Body of pancreas (tissue), 4 donors: ENCODE results near the gene CPNE5. TPM values are rescaled to one million over a fixed set of nuclear protein-coding genes. Genes with fewer than 3 reads are reported as not detected.
"Not testable (repeated sequence)": the region's sequence is repeated elsewhere in the genome, so short reads cannot be mapped to it uniquely, and the experiment has no call there.

Source experiments
- ATAC-seq: fragments of 150-250 bp; one replicate; pipeline ENCODE4 v1.9.1; 2016
- DNase-seq, 4 donors: peaks; one replicate each; pipeline ENCODE4 v3.0.0-alpha.2; 2019
- H3K27ac ChIP-seq, 4 donors: fragments of 200-600 bp; sonication (generic); 1 replicate in 3 of 4; 2 replicates in 1 of 4; pipeline versions ENCODE4 v1.5.1 to v1.6.1; 2016 to 2019; ENCODE audit warnings: mild to moderate bottlenecking in 1 of 4, mixed read lengths in 1 of 4, moderate library complexity in 1 of 4
- H3K27me3 ChIP-seq, 2 donors: fragments of 200-600 bp; sonication (generic); one replicate each; pipeline ENCODE4 v1.6.0; 2016; ENCODE audit warnings: mild to moderate bottlenecking in 1 of 2
- H3K36me3 ChIP-seq, 2 donors: fragments of 200-600 bp; sonication (generic); replicated peaks in 1 of 2; 2 replicates each; pipeline ENCODE4 v1.5.1; 2016; ENCODE audit warnings: low read depth in 2 of 2; ENCODE audit not compliant: insufficient read depth in 1 of 2
- H3K4me1 ChIP-seq: fragments of 200-600 bp; sonication (generic); one replicate; pipeline ENCODE4 v1.6.0; 2016
- H3K4me3 ChIP-seq, 2 donors: fragments of 200-600 bp; sonication (generic); 1 replicate in 1 of 2; 2 replicates in 1 of 2; pipeline ENCODE4 v1.5.1; 2016 to 2019
- H3K9me3 ChIP-seq, 3 donors: fragments of 200-600 bp; sonication (generic); 1 replicate in 2 of 3; 2 replicates in 1 of 3; pipeline ENCODE4 v1.5.1; 2016
- POLR2A ChIP-seq, 3 donors: fragments of 450-650 bp; IDR thresholded peaks; one replicate each; pipeline ENCODE4 v1.6.1; 2016; ENCODE audit warnings: antibody characterized with exemption in 3 of 3, mild to moderate bottlenecking in 2 of 3
- WGBS, 2 donors: methylation state at CpG; one replicate each; pipeline ENCODE4 v1.1.5; 2017; 5-methylcytosine and 5-hydroxymethylcytosine counted together
- intact Hi-C: fragments of 100-400 bp; cut with DNase I; formaldehyde crosslinking; loops from one replicate; pipeline ENCODE4 v1.15.1; 2023
- total RNA-seq, 2 donors: library from RNA; depleted of rRNA; stranded (reverse); fragments of >200 nt; gene quantifications; one replicate each; pipeline ENCODE4 v1.1.0, GENCODE V29; 2016
- TF ChIP-seq, protein P1 (sequence below), 7 experiments: fragments of 450-650 bp in 4 of 7; fragments of 200-600 bp in 3 of 7; sonication (generic) in 3 of 7; IDR thresholded peaks; one replicate each; pipeline ENCODE4 v1.5.1; 2016 to 2019; ENCODE audit warnings: antibody characterized with exemption in 7 of 7

The CPNE5 gene
- total RNA-seq, 2 donors from 2014 or later, result 0.78 TPM; not detected in 1

DNA sequence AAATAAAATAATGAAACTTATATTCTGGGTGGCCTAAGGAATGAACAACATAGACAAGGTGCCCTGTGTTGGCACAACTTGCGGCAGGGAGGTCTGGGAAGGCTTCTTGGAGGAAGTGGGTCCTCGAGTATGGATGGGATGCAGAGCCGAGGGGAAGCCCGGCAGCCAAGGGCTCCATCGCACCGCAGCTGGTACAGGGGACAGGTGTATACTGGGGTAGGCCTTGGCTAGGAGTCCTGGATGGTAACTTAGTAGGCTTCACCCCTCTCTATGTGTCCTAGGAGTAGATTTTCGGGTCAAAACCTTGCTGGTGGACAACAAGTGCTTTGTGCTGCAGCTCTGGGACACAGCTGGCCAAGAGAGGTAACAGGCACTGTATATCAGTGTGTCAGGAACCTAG lies 113.7 kb downstream of the CPNE5 start:
- no peaks in the 10 kb centered on the region for H3K27me3 ChIP-seq
- no peak for TF ChIP-seq POLR2A (IDR thresholded peaks at IDR 0.05)
- TF ChIP-seq, protein P1, sequence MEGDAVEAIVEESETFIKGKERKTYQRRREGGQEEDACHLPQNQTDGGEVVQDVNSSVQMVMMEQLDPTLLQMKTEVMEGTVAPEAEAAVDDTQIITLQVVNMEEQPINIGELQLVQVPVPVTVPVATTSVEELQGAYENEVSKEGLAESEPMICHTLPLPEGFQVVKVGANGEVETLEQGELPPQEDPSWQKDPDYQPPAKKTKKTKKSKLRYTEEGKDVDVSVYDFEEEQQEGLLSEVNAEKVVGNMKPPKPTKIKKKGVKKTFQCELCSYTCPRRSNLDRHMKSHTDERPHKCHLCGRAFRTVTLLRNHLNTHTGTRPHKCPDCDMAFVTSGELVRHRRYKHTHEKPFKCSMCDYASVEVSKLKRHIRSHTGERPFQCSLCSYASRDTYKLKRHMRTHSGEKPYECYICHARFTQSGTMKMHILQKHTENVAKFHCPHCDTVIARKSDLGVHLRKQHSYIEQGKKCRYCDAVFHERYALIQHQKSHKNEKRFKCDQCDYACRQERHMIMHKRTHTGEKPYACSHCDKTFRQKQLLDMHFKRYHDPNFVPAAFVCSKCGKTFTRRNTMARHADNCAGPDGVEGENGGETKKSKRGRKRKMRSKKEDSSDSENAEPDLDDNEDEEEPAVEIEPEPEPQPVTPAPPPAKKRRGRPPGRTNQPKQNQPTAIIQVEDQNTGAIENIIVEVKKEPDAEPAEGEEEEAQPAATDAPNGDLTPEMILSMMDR (IDR thresholded peaks at IDR 0.05), result no peak
- DNase-seq, result no peak
- no peak for ATAC-seq
- no peak overlapping the region for H3K27ac ChIP-seq
- H3K9me3 ChIP-seq, result no peaks in the 10 kb centered on the region
- no peaks in the 10 kb centered on the region for H3K4me1 ChIP-seq
- no peak overlapping the region for H3K4me3 ChIP-seq
- 83 to 84% methylated on average over 7 of the region's 7 CpGs for WGBS, 2 donors
- H3K36me3 ChIP-seq, result no peaks in the 10 kb centered on the region
- intact Hi-C loops, result loop anchor here (5.0 kb wide), 1 partner anchor 103 kb away; no protein-coding TSS in a partner anchor

DNA sequence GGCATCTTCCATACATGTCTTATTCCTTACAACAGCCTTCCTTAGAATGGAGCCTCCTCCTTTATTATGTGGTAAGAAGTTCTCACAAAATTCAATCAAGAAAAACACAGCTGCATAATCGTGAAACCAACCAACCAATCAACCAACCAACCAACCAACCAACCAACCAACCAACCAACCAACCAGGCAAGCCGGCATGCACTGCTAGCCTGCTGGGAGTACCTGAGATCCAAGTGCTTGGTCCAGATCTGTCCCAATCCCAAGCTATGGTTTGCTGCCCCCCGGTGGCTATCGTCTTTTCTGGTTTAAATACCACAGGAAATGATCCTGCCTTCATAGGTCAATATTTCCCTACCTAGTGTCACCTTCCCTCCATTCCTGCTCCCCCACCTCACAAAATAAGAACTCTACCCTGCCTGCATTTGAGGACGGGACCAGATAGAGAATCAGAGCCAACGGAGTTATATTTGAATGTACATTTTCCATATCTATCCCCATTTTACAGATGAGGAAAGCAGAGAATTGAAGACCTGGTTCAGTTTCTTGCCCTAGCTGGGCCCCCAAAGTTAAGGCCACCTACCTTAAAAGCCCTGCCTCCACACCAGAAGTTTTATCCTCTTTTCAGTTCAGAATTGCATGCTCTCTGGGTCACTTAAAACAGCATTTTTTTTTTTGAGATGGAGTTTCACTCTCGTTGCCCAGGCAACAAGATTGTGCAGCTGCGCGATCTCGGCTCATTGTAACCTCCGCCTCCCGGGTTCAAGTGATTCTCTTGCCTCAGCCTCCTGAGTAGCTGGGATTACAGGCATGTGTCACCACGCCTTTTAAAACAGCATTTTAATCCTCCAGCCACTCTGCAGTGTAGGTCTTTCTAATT lies 114.5 kb downstream of the CPNE5 start:
- H3K9me3 ChIP-seq, result no peaks in the 10 kb centered on the region
- H3K4me1 ChIP-seq, result no peaks in the 10 kb centered on the region
- whole genome bisulfite sequencing, 2 donors, result 35 to 37% methylated on average over 13 of the region's 13 CpGs
- H3K27me3 ChIP-seq, result no peaks in the 10 kb centered on the region
- H3K27ac ChIP-seq, result no peak overlapping the region
- H3K4me3 ChIP-seq, result no peak overlapping the region
- H3K36me3 ChIP-seq, result no peaks in the 10 kb centered on the region
- peak; percentile 89 for ATAC-seq
- TF ChIP-seq, protein P1 (IDR thresholded peaks at IDR 0.05), result peak; percentile 55 to 92 (median 88)
- TF ChIP-seq POLR2A (IDR thresholded peaks at IDR 0.05), result no peak
- intact Hi-C loops, result loop anchor here (5.0 kb wide), 1 partner anchor 102 kb away; no protein-coding TSS in a partner anchor
- peak; percentile 87 to 92 (median 90) for DNase-seq

DNA sequence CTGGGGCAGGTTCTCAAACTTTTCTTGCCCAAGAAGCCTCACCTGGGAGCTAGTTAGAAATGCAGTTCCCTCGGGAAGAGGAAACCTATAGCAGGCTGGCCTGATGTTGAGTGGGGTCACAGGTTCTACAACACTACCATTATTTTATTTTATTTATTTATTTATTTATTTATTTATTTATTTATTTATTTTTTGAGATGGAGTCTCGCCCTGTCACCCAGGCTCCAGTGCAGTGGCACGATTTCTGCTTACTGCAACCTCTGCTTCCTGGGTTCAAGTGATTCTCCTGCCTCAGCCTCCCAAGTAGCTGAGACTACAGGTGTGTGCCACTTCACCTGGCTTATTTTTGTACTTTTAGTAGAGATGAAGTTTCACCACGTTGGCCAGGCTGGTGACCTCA lies 115.3 kb downstream of the CPNE5 start:
- ATAC-seq, H3K27me3 ChIP-seq, H3K9me3 ChIP-seq, H3K36me3 ChIP-seq, intact Hi-C loops, H3K4me1 ChIP-seq, DNase-seq, H3K4me3 ChIP-seq, H3K27ac ChIP-seq: not testable (repeated sequence)
- WGBS, 2 donors, result 89 to 94% methylated on average over 4 of the region's 4 CpGs

DNA sequence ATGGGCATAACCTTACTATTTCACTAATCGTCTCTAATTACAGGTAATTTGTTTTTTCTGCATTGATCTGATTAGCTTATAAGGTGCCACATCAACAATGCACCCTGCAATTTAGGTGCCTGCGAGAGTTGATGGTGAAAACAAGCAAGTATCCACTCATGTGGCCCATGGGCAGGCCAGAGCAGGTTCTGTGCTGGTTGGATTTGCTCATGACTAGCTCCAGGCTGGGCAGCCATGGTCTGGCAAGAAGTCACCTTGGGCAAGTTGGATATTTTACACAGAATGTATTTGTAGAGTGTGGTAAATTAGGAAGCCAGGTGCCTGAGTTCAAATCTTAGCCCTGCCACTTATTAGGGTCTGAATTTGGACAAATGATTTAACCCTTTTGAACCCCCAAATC lies 116.4 kb downstream of the CPNE5 start:
- H3K9me3 ChIP-seq, result no peaks in the 10 kb centered on the region
- DNase-seq (no peak), ATAC-seq (no peak)
- H3K36me3 ChIP-seq, result no peaks in the 10 kb centered on the region
- TF ChIP-seq, protein P1 (IDR thresholded peaks at IDR 0.05), result no peak
- H3K4me1 ChIP-seq, result no peaks in the 10 kb centered on the region
- H3K4me3 ChIP-seq, result no peak overlapping the region
- intact Hi-C loops, result no loop called here
- H3K27ac ChIP-seq, result no peak overlapping the region
- no peaks in the 10 kb centered on the region for H3K27me3 ChIP-seq
- WGBS, 2 donors, result 78 to 94% methylated on average over 2 of the region's 2 CpGs

DNA sequence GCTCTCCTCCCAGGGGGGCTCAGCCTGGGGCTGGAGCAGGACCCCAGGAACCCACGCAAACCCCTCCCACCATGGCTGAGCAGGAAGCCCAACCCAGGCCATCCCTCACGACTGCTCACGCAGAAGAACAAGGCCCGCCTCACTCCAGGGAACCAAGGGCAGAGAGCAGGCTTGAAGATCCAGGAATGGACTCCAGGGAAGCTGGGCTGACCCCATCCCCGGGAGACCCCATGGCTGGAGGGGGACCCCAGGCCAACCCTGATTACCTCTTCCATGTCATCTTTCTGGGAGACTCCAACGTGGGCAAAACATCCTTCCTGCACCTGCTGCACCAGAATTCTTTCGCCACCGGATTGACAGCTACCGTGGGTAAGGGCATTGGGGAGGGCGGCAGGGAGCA lies 116.9 kb downstream of the CPNE5 start:
- Histone ChIP-seq H3K9me3 (no peaks in the 10 kb centered on the region), H3K27ac (no peak overlapping the region), H3K36me3 (no peaks in the 10 kb centered on the region), H3K4me1 (no peaks in the 10 kb centered on the region), H3K27me3 (no peaks in the 10 kb centered on the region), H3K4me3 (no peak overlapping the region)
- DNase-seq (no peak), ATAC-seq (no peak)
- TF ChIP-seq POLR2A (IDR thresholded peaks at IDR 0.05), result no peak
- TF ChIP-seq, protein P1 (IDR thresholded peaks at IDR 0.05), result no peak
- WGBS, 2 donors, result 90 to 91% methylated on average over 6 to 9 of the region's 10 CpGs
- intact Hi-C loops, result no loop called here
